ENCODE measurements around the gene PCNX2. TPM values are rescaled to one million over a fixed set of nuclear protein-coding genes. Genes with fewer than 3 reads are reported as not detected.

PCNX2 gene
- total and polyA plus RNA-seq, 2 donors (not counting 1 experiment from before 2014, with no cell fraction given), result 17.6 to 34.7 TPM

DNA sequence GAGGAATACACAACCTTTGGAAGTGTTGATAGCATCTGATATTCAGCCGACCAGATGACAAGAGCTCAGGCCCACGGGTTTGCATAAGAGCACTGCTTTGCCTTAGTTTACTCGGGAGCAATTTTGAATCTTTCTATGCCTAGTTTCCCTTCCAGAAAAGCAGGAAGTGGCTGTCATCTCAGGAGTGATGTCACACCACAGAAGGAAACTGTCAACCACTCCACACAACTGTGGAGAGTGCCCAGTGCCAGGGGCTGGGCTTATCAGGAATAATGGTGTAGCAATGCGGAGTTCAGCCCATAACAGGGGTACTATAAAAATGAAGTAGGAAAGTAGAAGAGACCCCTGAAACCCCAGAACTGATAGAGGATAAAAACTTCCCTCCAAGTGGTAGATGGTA lies 316.7 kb downstream of the PCNX2 start:
- WGBS (ENCODE audit: insufficient coverage), result 25% methylated on average over 3 of the region's 4 CpGs

DNA sequence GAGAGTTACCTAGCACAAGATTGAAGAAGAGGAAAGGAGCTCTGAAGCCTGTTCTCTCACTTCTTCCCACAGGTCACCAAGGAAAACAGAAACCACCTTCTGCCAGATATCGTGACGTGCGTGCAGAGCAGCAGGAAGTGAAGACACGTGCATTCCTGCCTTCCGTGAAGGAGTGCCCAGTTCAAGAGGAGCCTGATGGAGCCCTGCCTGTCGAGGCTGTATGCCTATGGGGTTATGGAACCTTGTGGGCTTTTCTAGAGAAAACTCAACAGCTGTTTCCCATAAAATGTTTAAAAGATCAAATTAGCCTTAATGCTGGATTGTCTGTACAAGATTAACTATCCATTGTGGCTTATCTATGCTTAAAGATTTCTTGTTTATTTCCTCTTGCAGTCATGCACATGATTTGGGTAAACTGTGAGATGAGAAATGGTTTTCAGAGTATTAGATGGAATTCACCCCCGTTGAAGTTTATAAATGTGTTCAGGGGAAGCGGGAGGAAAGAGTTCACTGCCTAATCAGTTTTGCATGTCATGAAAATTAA lies 317.4 kb downstream of the PCNX2 start:
- CTCF ChIA-PET, result no interaction called here
- Histone ChIP-seq H3K4me1 (ENCODE audit: control insufficient read depth in 2 of 2, insufficient read depth in 2 of 2, low read length in 2 of 2) (peaks cover 4 to 10% of the 10 kb centered on the region in 2 donors), H3K36me3 (replicated peaks in 1 of 2; ENCODE audit: control extremely low read depth in 1 of 2, control insufficient read depth in 1 of 2, extremely low read depth in 1 of 2, insufficient read depth in 2 of 2, low read length in 1 of 2) (peaks cover 0 to 20% of the 10 kb centered on the region in 2 experiments), H2AFZ (ENCODE audit: insufficient read depth, low read depth, low read length, poor library complexity, severe bottlenecking) (no peak overlapping the region), H3K4me2 (replicated peaks; ENCODE audit: low read depth, low read length, poor library complexity, severe bottlenecking) (peak overlapping the region; percentile 11), H3K9me3 (ENCODE audit: control extremely low read depth in 1 of 3, control insufficient read depth in 2 of 3, insufficient read depth in 1 of 3, low read length in 2 of 3) (peaks cover 0 to 6% (median 1%) of the 10 kb centered on the region in 3 donors), H4K20me1 (ENCODE audit: control insufficient read depth, insufficient read depth, low read length, poor library complexity, severe bottlenecking) (no peaks in the 10 kb centered on the region), H3K4me3 (ENCODE audit: control extremely low read depth in 1 of 5, extremely low read depth in 1 of 5, insufficient read depth in 1 of 5, low read depth in 2 of 5, low read length in 4 of 5) (no peak overlapping the region), H3K79me2 (ENCODE audit: control insufficient read depth, insufficient read depth, low read length) (no peaks in the 10 kb centered on the region), H3K27ac (ENCODE audit: low read length in 2 of 2) (no peak overlapping the region), H3K9ac (ENCODE audit: low read length) (no peak overlapping the region), H3K27me3 (replicated peaks in 1 of 4; ENCODE audit: control extremely low read depth in 1 of 4, control insufficient read depth in 3 of 4, insufficient read depth in 4 of 4, low read length in 3 of 4) (no peaks in the 10 kb centered on the region)
- WGBS (ENCODE audit: insufficient coverage), result 15% methylated on average over 5 of the region's 8 CpGs
- no peaks in the 10 kb centered on the region for H3K27me3 Mint-ChIP-seq
- peaks cover 5% of the 10 kb centered on the region for H3K9me3 Mint-ChIP-seq (ENCODE audit: insufficient read depth)
- DNase-seq (no peak), ATAC-seq (ENCODE audit: low read depth) (no peak)
- intact Hi-C loops (cut with micrococcal nuclease), result no loop called here
- H3K27ac Mint-ChIP-seq, result peak overlapping the region; percentile 70
- TF ChIP-seq EZH2 (IDR thresholded peaks at IDR 0.05; ENCODE audit: borderline replicate concordance, insufficient read depth, low read depth, low read length, poor library complexity, severe bottlenecking), result no peak
- TF ChIP-seq, protein P1, sequence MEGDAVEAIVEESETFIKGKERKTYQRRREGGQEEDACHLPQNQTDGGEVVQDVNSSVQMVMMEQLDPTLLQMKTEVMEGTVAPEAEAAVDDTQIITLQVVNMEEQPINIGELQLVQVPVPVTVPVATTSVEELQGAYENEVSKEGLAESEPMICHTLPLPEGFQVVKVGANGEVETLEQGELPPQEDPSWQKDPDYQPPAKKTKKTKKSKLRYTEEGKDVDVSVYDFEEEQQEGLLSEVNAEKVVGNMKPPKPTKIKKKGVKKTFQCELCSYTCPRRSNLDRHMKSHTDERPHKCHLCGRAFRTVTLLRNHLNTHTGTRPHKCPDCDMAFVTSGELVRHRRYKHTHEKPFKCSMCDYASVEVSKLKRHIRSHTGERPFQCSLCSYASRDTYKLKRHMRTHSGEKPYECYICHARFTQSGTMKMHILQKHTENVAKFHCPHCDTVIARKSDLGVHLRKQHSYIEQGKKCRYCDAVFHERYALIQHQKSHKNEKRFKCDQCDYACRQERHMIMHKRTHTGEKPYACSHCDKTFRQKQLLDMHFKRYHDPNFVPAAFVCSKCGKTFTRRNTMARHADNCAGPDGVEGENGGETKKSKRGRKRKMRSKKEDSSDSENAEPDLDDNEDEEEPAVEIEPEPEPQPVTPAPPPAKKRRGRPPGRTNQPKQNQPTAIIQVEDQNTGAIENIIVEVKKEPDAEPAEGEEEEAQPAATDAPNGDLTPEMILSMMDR (IDR thresholded peaks at IDR 0.05), result no peak
- H3K4me1 Mint-ChIP-seq, result peaks cover 7% of the 10 kb centered on the region
- POLR2A ChIA-PET, result no interaction called here
- no peak overlapping the region for H3K4me3 Mint-ChIP-seq

More for the DNA sequence above, 316.7 kb downstream of the PCNX2 start:
- Mint-ChIP-seq H3K4me3 (no peak overlapping the region), H3K27me3 (no peaks in the 10 kb centered on the region), H3K4me1 (peaks cover 7% of the 10 kb centered on the region), H3K27ac (no peak overlapping the region), H3K9me3 (ENCODE audit: insufficient read depth) (peaks cover 1% of the 10 kb centered on the region)
- no peak for DNase-seq
- TF ChIP-seq, protein P1 (IDR thresholded peaks at IDR 0.05), result no peak
- no peak for TF ChIP-seq EZH2 (IDR thresholded peaks at IDR 0.05; ENCODE audit: borderline replicate concordance, insufficient read depth, low read depth, low read length, poor library complexity, severe bottlenecking)
- Histone ChIP-seq H3K4me3 (ENCODE audit: control extremely low read depth in 1 of 5, extremely low read depth in 1 of 5, insufficient read depth in 1 of 5, low read depth in 2 of 5, low read length in 4 of 5) (no peak overlapping the region), H3K27me3 (replicated peaks in 1 of 4; ENCODE audit: control extremely low read depth in 1 of 4, control insufficient read depth in 3 of 4, insufficient read depth in 4 of 4, low read length in 3 of 4) (no peaks in the 10 kb centered on the region), H2AFZ (ENCODE audit: insufficient read depth, low read depth, low read length, poor library complexity, severe bottlenecking) (no peak overlapping the region), H3K9ac (ENCODE audit: low read length) (no peak overlapping the region), H3K79me2 (ENCODE audit: control insufficient read depth, insufficient read depth, low read length) (no peaks in the 10 kb centered on the region), H3K27ac (ENCODE audit: low read length in 2 of 2) (no peak overlapping the region), H3K4me1 (ENCODE audit: control insufficient read depth in 2 of 2, insufficient read depth in 2 of 2, low read length in 2 of 2) (peaks cover 4 to 10% of the 10 kb centered on the region in 2 donors), H4K20me1 (ENCODE audit: control insufficient read depth, insufficient read depth, low read length, poor library complexity, severe bottlenecking) (no peaks in the 10 kb centered on the region), H3K36me3 (replicated peaks in 1 of 2; ENCODE audit: control extremely low read depth in 1 of 2, control insufficient read depth in 1 of 2, extremely low read depth in 1 of 2, insufficient read depth in 2 of 2, low read length in 1 of 2) (peaks cover 0 to 17% of the 10 kb centered on the region in 2 experiments), H3K9me3 (ENCODE audit: control extremely low read depth in 1 of 3, control insufficient read depth in 2 of 3, insufficient read depth in 1 of 3, low read length in 2 of 3) (peaks cover 0 to 1% (median under 1%) of the 10 kb centered on the region in 3 donors), H3K4me2 (replicated peaks; ENCODE audit: low read depth, low read length, poor library complexity, severe bottlenecking) (no peak overlapping the region)
- intact Hi-C loops (cut with micrococcal nuclease), result no loop called here
- ChIA-PET POLR2A (no interaction called here), CTCF (no interaction called here)
- ATAC-seq (ENCODE audit: low read depth), result no peak

All from B cell (primary cell).